Ovary (tissue), 3 donors: ENCODE data around the gene DYNC1LI2.

Experiments
- EP300 ChIP-seq: sonication (generic); formaldehyde crosslinking; IDR thresholded peaks from one replicate; pipeline ENCODE4 v1.6.1; 2017; ENCODE audit warnings: antibody characterized with exemption
- TF ChIP-seq, protein P1 (sequence below), 3 donors: fragments of 450-650 bp in 2 of 3; fragments of 200-600 bp in 1 of 3; IDR thresholded peaks; one replicate each; pipeline versions ENCODE4 v1.5.1 to v1.8.0; 2016 to 2022; ENCODE audit warnings: antibody characterized with exemption in 3 of 3, mild to moderate bottlenecking in 1 of 3
- donor health status: DM: no; HTN: no; CAD: no.

DNA sequence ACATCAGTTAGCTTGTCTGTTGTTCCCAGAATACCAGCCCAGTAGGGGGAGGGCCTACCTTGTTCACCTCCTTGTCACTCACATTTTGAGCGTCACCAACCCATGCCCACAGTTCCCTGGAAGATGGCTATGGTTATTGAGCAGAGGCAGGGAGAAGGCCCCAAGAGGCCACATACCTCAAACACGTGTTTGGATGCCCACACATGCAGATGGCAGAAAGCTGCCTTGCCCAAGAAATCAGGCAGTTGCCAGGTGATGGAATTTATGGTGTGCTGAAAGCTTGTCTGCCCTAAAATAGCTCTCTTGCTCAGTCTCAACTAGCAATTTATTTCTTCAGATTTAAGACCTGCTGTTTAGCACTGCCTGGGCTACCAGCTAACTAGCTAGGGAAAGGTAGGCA, 38.3 kb downstream of the DYNC1LI2 start:
- TF ChIP-seq, protein P1, sequence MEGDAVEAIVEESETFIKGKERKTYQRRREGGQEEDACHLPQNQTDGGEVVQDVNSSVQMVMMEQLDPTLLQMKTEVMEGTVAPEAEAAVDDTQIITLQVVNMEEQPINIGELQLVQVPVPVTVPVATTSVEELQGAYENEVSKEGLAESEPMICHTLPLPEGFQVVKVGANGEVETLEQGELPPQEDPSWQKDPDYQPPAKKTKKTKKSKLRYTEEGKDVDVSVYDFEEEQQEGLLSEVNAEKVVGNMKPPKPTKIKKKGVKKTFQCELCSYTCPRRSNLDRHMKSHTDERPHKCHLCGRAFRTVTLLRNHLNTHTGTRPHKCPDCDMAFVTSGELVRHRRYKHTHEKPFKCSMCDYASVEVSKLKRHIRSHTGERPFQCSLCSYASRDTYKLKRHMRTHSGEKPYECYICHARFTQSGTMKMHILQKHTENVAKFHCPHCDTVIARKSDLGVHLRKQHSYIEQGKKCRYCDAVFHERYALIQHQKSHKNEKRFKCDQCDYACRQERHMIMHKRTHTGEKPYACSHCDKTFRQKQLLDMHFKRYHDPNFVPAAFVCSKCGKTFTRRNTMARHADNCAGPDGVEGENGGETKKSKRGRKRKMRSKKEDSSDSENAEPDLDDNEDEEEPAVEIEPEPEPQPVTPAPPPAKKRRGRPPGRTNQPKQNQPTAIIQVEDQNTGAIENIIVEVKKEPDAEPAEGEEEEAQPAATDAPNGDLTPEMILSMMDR (IDR thresholded peaks at IDR 0.05): no peak
- TF ChIP-seq EP300: no peak
